WTC11 (cell line): Measurements from ENCODE around the gene LRRC32. TPM values are rescaled to one million over a fixed set of nuclear protein-coding genes. Genes with fewer than 3 reads are reported as not detected.

ENCODE experiments used
- ATAC-seq: fragments of 200-7000 bp; cut with Tn5 transposase; 2 replicates; pipeline ENCODE4 v1.10.0; 2021; ENCODE audit warnings: mild to moderate bottlenecking, moderate library complexity
- CTCF ChIA-PET: fragments of 300-600 bp; sonication (Branson Sonifier 250); formaldehyde crosslinking; loops from one replicate; lab custom pipeline; 2021; ENCODE audit warnings: antibody characterized with exemption; lab: Charles Lee
- POLR2A ChIA-PET: fragments of 350-600 bp; sonication (Branson Sonifier 250); formaldehyde crosslinking; loops from one replicate; lab custom pipeline; 2021; ENCODE audit warnings: antibody characterized with exemption; lab: Charles Lee
- DNase-seq: peaks from one replicate; pipeline ENCODE4 v3.0.0; 2021; ENCODE audit warnings: low spot score
- H3K27ac Mint-ChIP-seq: 2 replicates; pipeline ENCODE4 v1.8.0; 2021; ENCODE audit warnings: mixed read lengths
- H3K27me3 Mint-ChIP-seq: 2 replicates; pipeline ENCODE4 v1.8.0; 2021; ENCODE audit warnings: low read depth, mild to moderate bottlenecking, moderate library complexity, mixed read lengths
- H3K36me3 Mint-ChIP-seq: 2 replicates; pipeline ENCODE4 v1.8.0; 2021; ENCODE audit warnings: mixed read lengths
- H3K4me1 Mint-ChIP-seq: 2 replicates; pipeline ENCODE4 v1.8.0; 2022; ENCODE audit warnings: mixed read lengths
- H3K4me3 Mint-ChIP-seq: 2 replicates; pipeline ENCODE4 v1.8.0; 2021; ENCODE audit warnings: mild to moderate bottlenecking, moderate library complexity, mixed read lengths
- H3K9me3 Mint-ChIP-seq: 2 replicates; pipeline ENCODE4 v1.8.0; 2021; ENCODE audit warnings: mixed read lengths
- ATF2 ChIP-seq: sonication (generic); formaldehyde crosslinking; IDR thresholded peaks from 2 replicates; pipeline ENCODE4 v1.8.1; 2022; ENCODE audit warnings: low read depth, missing genetic modification reagents, borderline replicate concordance
- CBFB ChIP-seq: sonication (generic); formaldehyde crosslinking; IDR thresholded peaks from 2 replicates; pipeline ENCODE4 v1.8.1; 2022; ENCODE audit warnings: mild to moderate bottlenecking, low read depth, missing genetic modification reagents
- CREB1 ChIP-seq: sonication (generic); formaldehyde crosslinking; IDR thresholded peaks from 2 replicates; pipeline ENCODE4 v1.8.0; 2023; ENCODE audit warnings: mild to moderate bottlenecking, missing genetic modification reagents
- E2F4 ChIP-seq: sonication (generic); formaldehyde crosslinking; IDR thresholded peaks from 2 replicates; pipeline ENCODE4 v1.8.1; 2022; ENCODE audit warnings: low read depth, mild to moderate bottlenecking, moderate library complexity, missing genetic modification reagents, borderline replicate concordance
- E2F5 ChIP-seq: sonication (generic); formaldehyde crosslinking; IDR thresholded peaks from 2 replicates; pipeline ENCODE4 v1.8.1; 2022; ENCODE audit warnings: mild to moderate bottlenecking, moderate library complexity, missing genetic modification reagents
- ELF4 ChIP-seq: sonication (generic); formaldehyde crosslinking; IDR thresholded peaks from 2 replicates; pipeline ENCODE4 v1.8.1; 2022; ENCODE audit warnings: low read depth, mild to moderate bottlenecking, moderate library complexity, missing genetic modification reagents
- ETV6 ChIP-seq: sonication (generic); formaldehyde crosslinking; IDR thresholded peaks from 2 replicates; pipeline ENCODE4 v1.8.1; 2022; ENCODE audit warnings: mild to moderate bottlenecking, missing genetic modification reagents
- HMGXB4 ChIP-seq: sonication (generic); formaldehyde crosslinking; IDR thresholded peaks from 2 replicates; pipeline ENCODE4 v1.8.1; 2023; ENCODE audit warnings: mild to moderate bottlenecking, moderate library complexity, missing genetic modification reagents
- IRF2 ChIP-seq: sonication (generic); formaldehyde crosslinking; IDR thresholded peaks from 2 replicates; pipeline ENCODE4 v1.8.0; 2022; ENCODE audit warnings: low read depth, missing genetic modification reagents, borderline replicate concordance
- MAX ChIP-seq: sonication (generic); formaldehyde crosslinking; IDR thresholded peaks from 2 replicates; pipeline ENCODE4 v1.8.0; 2022; ENCODE audit warnings: mild to moderate bottlenecking, missing genetic modification reagents
- MXD4 ChIP-seq: fragments of 250-450 bp; sonication (Bioruptor Pico); IDR thresholded peaks from 2 replicates; pipeline ENCODE4 v1.8.0; 2021; ENCODE audit warnings: mild to moderate bottlenecking, moderate library complexity, borderline replicate concordance
- MYBL2 ChIP-seq: sonication (generic); formaldehyde crosslinking; IDR thresholded peaks from 2 replicates; pipeline ENCODE4 v1.8.1; 2023; ENCODE audit warnings: mild to moderate bottlenecking, moderate library complexity, missing genetic modification reagents
- NFATC4 ChIP-seq: fragments of 250-450 bp; sonication (Bioruptor Pico); IDR thresholded peaks from 2 replicates; pipeline ENCODE4 v1.9.0; 2021; ENCODE audit warnings: mild to moderate bottlenecking
- NR3C1 ChIP-seq: sonication (generic); formaldehyde crosslinking; conservative IDR thresholded peaks from 2 replicates; pipeline ENCODE4 v1.8.1; 2023; ENCODE audit warnings: low read depth, mild to moderate bottlenecking, missing genetic modification reagents
- RELA ChIP-seq: sonication (generic); formaldehyde crosslinking; IDR thresholded peaks from 2 replicates; pipeline ENCODE4 v1.8.1; 2022; ENCODE audit warnings: missing genetic modification reagents, mild to moderate bottlenecking, borderline replicate concordance
- TCF7 ChIP-seq: sonication (generic); formaldehyde crosslinking; IDR thresholded peaks from 2 replicates; pipeline ENCODE4 v1.8.0; 2022; ENCODE audit warnings: mild to moderate bottlenecking, low read depth, missing genetic modification reagents, moderate library complexity
- TEAD1 ChIP-seq: sonication (generic); formaldehyde crosslinking; IDR thresholded peaks from 2 replicates; pipeline ENCODE4 v1.8.0; 2022; ENCODE audit warnings: mild to moderate bottlenecking, missing genetic modification reagents
- TP53 ChIP-seq: sonication (generic); formaldehyde crosslinking; IDR thresholded peaks from 2 replicates; pipeline ENCODE4 v1.8.1; 2023; ENCODE audit warnings: mild to moderate bottlenecking, missing genetic modification reagents
- ZBTB21 ChIP-seq: sonication (generic); formaldehyde crosslinking; IDR thresholded peaks from 2 replicates; pipeline ENCODE4 v1.8.1; 2023; ENCODE audit warnings: mild to moderate bottlenecking, missing genetic modification reagents, borderline replicate concordance
- ZMAT4 ChIP-seq: fragments of 250-450 bp; sonication (Bioruptor Pico); IDR thresholded peaks from 2 replicates; pipeline ENCODE4 v1.9.0; 2021; ENCODE audit warnings: mild to moderate bottlenecking
- ZNF219 ChIP-seq: sonication (generic); formaldehyde crosslinking; IDR thresholded peaks from 2 replicates; pipeline ENCODE4 v1.8.0; 2023; ENCODE audit warnings: missing genetic modification reagents, mild to moderate bottlenecking, borderline replicate concordance
- ZNF396 ChIP-seq: fragments of 250-450 bp; sonication (Bioruptor Pico); IDR thresholded peaks from 2 replicates; pipeline ENCODE4 v1.8.0; 2021; ENCODE audit warnings: mild to moderate bottlenecking, moderate library complexity, borderline replicate concordance
- ZNF423 ChIP-seq: fragments of 250-450 bp; sonication (Bioruptor Pico); IDR thresholded peaks from 2 replicates; pipeline ENCODE4 v2.1.2; 2022; ENCODE audit warnings: mild to moderate bottlenecking, moderate library complexity
- total RNA-seq: library from RNA; stranded (reverse); gene quantifications from 3 replicates; pipeline ENCODE4 v1.2.3, GENCODE V29; 2021

The LRRC32 gene
- total RNA-seq, 1 experiment from 2014 or later, result 0.74 TPM

- Mint-ChIP-seq H3K4me3 (no peak overlapping the region), H3K9me3 (no peaks in the 10 kb centered on the region), H3K4me1 (peaks cover 4% of the 10 kb centered on the region), H3K36me3 (no peaks in the 10 kb centered on the region), H3K27me3 (peaks cover 7% of the 10 kb centered on the region), H3K27ac (no peak overlapping the region)
- DNase-seq (no peak), ATAC-seq (no peak)
- ChIA-PET POLR2A (no interaction called here), CTCF (interaction anchor here (0.6 to 2.1 kb wide), 6 partner anchors 13 to 374 kb away, joined by 3 to 5 read pairs (median 3); no protein-coding TSS in a partner anchor)
- no peak for TF ChIP-seq TP53
- TF ChIP-seq RELA (CRISPR knock-in tag), result no peak
- TF ChIP-seq MYBL2 (CRISPR knock-in tag), result no peak
These were observed 46.8 kb upstream of the LRRC32 start for GRCh38 chr11:76717369-76717768.

- no peak for DNase-seq
- H3K36me3 Mint-ChIP-seq, result no peaks in the 10 kb centered on the region
- no peak for ATAC-seq
- TF ChIP-seq IRF2 (CRISPR knock-in tag), result no peak
- TF ChIP-seq CBFB (CRISPR knock-in tag), result no peak
- no peak for TF ChIP-seq NR3C1 (CRISPR knock-in tag)
- no peak for TF ChIP-seq TP53
- TF ChIP-seq ELF4 (CRISPR knock-in tag), result no peak
- no peak for TF ChIP-seq MXD4 (CRISPR knock-in tag)
- TF ChIP-seq E2F5 (CRISPR knock-in tag), result no peak
- no peak for TF ChIP-seq ZNF219 (CRISPR knock-in tag)
- no peak for TF ChIP-seq NFATC4 (CRISPR knock-in tag)
- TF ChIP-seq E2F4 (CRISPR knock-in tag), result no peak
- TF ChIP-seq CREB1 (CRISPR knock-in tag), result no peak
- TF ChIP-seq HMGXB4 (CRISPR knock-in tag), result no peak
- no peak for TF ChIP-seq ATF2
- TF ChIP-seq MAX (CRISPR knock-in tag), result no peak
- no peak for TF ChIP-seq ZNF423
- TF ChIP-seq TEAD1 (CRISPR knock-in tag), result no peak
- H3K27me3 Mint-ChIP-seq, result no peaks in the 10 kb centered on the region
- POLR2A ChIA-PET, result no interaction called here
- H3K9me3 Mint-ChIP-seq, result no peaks in the 10 kb centered on the region
- no peak overlapping the region for H3K4me3 Mint-ChIP-seq
- H3K27ac Mint-ChIP-seq, result no peak overlapping the region
- H3K4me1 Mint-ChIP-seq, result no peaks in the 10 kb centered on the region
- CTCF ChIA-PET, result interaction anchor here (0.8 to 2.1 kb wide), 7 partner anchors 12 to 204 kb away, joined by 3 to 12 read pairs (median 5); no protein-coding TSS in a partner anchor
These were observed 45.7 kb upstream of the LRRC32 start for GRCh38 chr11:76716268-76716667.

- peak; percentile 47; the same call in 1 of the 2 replicates for ATAC-seq
- Mint-ChIP-seq H3K27me3 (no peaks in the 10 kb centered on the region), H3K4me3 (no peak overlapping the region), H3K9me3 (no peaks in the 10 kb centered on the region), H3K27ac (no peak overlapping the region), H3K4me1 (no peaks in the 10 kb centered on the region), H3K36me3 (no peaks in the 10 kb centered on the region)
- no peak for DNase-seq
- CTCF ChIA-PET, result interaction anchor here (1.0 to 1.8 kb wide), 5 partner anchors 10 to 116 kb away, joined by 3 to 12 read pairs (median 4); no protein-coding TSS in a partner anchor
- POLR2A ChIA-PET, result no interaction called here
- no peak for TF ChIP-seq IRF2 (CRISPR knock-in tag)
- TF ChIP-seq ZMAT4, result no peak
- no peak for TF ChIP-seq ZBTB21 (CRISPR knock-in tag)
- no peak for TF ChIP-seq MYBL2 (CRISPR knock-in tag)
- no peak for TF ChIP-seq ZNF396 (CRISPR knock-in tag)
- no peak for TF ChIP-seq TEAD1 (CRISPR knock-in tag)
- TF ChIP-seq ETV6, result no peak
- no peak for TF ChIP-seq TP53
- TF ChIP-seq TCF7 (CRISPR knock-in tag), result no peak
These were observed 43.9 kb upstream of the LRRC32 start for GRCh38 chr11:76714493-76714892.
